MM.1S (cell line): ENCODE measurements around the gene SLC24A4.

Experiments used
- DNase-seq: peaks from one replicate; pipeline ENCODE4 v3.0.0-alpha.2; 2015
- H2AFZ ChIP-seq: fragments of 300-600 bp; sonication (generic); 2 replicates; pipeline ENCODE4 v1.6.0; 2016; ENCODE audit warnings: antibody characterized with exemption, low read length
- H3F3A ChIP-seq: fragments of 300-600 bp; sonication (generic); 2 replicates; pipeline ENCODE4 v1.6.1; 2016; ENCODE audit warnings: mild to moderate bottlenecking, antibody characterized with exemption, low read length, moderate library complexity, mixed read lengths; ENCODE audit not compliant: insufficient read depth
- H3K27ac ChIP-seq: fragments of 300-600 bp; sonication (generic); 2 replicates; pipeline ENCODE4 v1.5.1; 2016; ENCODE audit warnings: mild to moderate bottlenecking, low read length
- H3K27me3 ChIP-seq: fragments of 300-600 bp; sonication (generic); replicated peaks from 2 replicates; pipeline ENCODE4 v1.6.0; 2016; ENCODE audit warnings: low read length; ENCODE audit not compliant: insufficient read depth
- H3K36me3 ChIP-seq: fragments of 300-600 bp; sonication (generic); replicated peaks from 2 replicates; pipeline ENCODE4 v1.6.1; 2016; ENCODE audit warnings: mild to moderate bottlenecking, low read length, mixed read lengths; ENCODE audit not compliant: insufficient read depth
- H3K4me1 ChIP-seq: fragments of 300-600 bp; sonication (generic); 2 replicates; pipeline ENCODE4 v1.6.1; 2016; ENCODE audit warnings: low read length, mixed read lengths
- H3K4me2 ChIP-seq: fragments of 300-600 bp; sonication (generic); 2 replicates; pipeline ENCODE4 v1.6.0; 2016; ENCODE audit warnings: low read depth, low read length
- H3K4me3 ChIP-seq: fragments of 300-600 bp; sonication (generic); 2 replicates; pipeline ENCODE4 v1.5.1; 2016; ENCODE audit warnings: low read length, mixed read lengths
- H3K79me2 ChIP-seq: fragments of 300-600 bp; sonication (generic); 2 replicates; pipeline ENCODE4 v1.6.1; 2016; ENCODE audit warnings: mixed run types, low read length, mixed read lengths
- H3K9ac ChIP-seq: fragments of 300-600 bp; sonication (generic); 2 replicates; pipeline ENCODE4 v1.6.1; 2016; ENCODE audit warnings: low read length, mixed read lengths
- H3K9me2 ChIP-seq: fragments of 300-600 bp; sonication (generic); replicated peaks from 2 replicates; pipeline ENCODE4 v1.6.1; 2016; ENCODE audit warnings: mild to moderate bottlenecking, low read length, mixed read lengths; ENCODE audit not compliant: insufficient read depth
- H3K9me3 ChIP-seq: fragments of 300-600 bp; sonication (generic); replicated peaks from 2 replicates; pipeline ENCODE4 v1.6.1; 2016; ENCODE audit warnings: mild to moderate bottlenecking, low read length, mixed read lengths; ENCODE audit not compliant: insufficient read depth
- H4K20me1 ChIP-seq: fragments of 300-600 bp; sonication (generic); 2 replicates; pipeline ENCODE4 v1.6.1; 2016; ENCODE audit warnings: mild to moderate bottlenecking, low read length, moderate library complexity, mixed read lengths; ENCODE audit not compliant: insufficient read depth
- EZH2 ChIP-seq: fragments of 300-600 bp; sonication (generic); optimal IDR thresholded peaks from 2 replicates; pipeline ENCODE3; 2017; ENCODE audit warnings: low read depth, mild to moderate bottlenecking, antibody characterized with exemption, low read length, mixed read lengths
- EZH2phosphoT487 ChIP-seq: fragments of 300-600 bp; sonication (generic); IDR thresholded peaks from 2 replicates; pipeline ENCODE4 v1.6.1; 2018; ENCODE audit warnings: antibody characterized with exemption, low read length
- TF ChIP-seq, protein P1 (sequence below): fragments of 300-600 bp; sonication (generic); IDR thresholded peaks from 2 replicates; pipeline ENCODE4 v1.5.1; 2016; ENCODE audit warnings: antibody characterized with exemption, low read length, mixed read lengths

SLC24A4 gene

GRCh38 chr14:92495027-92495426 lies 172.1 kb downstream of the SLC24A4 start:
- no peak for DNase-seq
- H3K4me3 ChIP-seq: no peak overlapping the region
- H3K36me3 ChIP-seq: no peaks in the 10 kb centered on the region
- H3K27me3 ChIP-seq: no peaks in the 10 kb centered on the region
- no peaks in the 10 kb centered on the region for H3K9me3 ChIP-seq
- H3F3A ChIP-seq: no peaks in the 10 kb centered on the region
- H2AFZ ChIP-seq: no peak overlapping the region
- TF ChIP-seq, protein P1, sequence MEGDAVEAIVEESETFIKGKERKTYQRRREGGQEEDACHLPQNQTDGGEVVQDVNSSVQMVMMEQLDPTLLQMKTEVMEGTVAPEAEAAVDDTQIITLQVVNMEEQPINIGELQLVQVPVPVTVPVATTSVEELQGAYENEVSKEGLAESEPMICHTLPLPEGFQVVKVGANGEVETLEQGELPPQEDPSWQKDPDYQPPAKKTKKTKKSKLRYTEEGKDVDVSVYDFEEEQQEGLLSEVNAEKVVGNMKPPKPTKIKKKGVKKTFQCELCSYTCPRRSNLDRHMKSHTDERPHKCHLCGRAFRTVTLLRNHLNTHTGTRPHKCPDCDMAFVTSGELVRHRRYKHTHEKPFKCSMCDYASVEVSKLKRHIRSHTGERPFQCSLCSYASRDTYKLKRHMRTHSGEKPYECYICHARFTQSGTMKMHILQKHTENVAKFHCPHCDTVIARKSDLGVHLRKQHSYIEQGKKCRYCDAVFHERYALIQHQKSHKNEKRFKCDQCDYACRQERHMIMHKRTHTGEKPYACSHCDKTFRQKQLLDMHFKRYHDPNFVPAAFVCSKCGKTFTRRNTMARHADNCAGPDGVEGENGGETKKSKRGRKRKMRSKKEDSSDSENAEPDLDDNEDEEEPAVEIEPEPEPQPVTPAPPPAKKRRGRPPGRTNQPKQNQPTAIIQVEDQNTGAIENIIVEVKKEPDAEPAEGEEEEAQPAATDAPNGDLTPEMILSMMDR: no peak
- TF ChIP-seq EZH2phosphoT487: no peak
- TF ChIP-seq EZH2: no peak
- no peak overlapping the region for H3K4me2 ChIP-seq
- H3K4me1 ChIP-seq: 0 out of 2 replicates have a peak, but pooled peaks cover 6% of the 10 kb centered on the region
- no peaks in the 10 kb centered on the region for H3K79me2 ChIP-seq
- no peaks in the 10 kb centered on the region for H3K9me2 ChIP-seq
- H3K27ac ChIP-seq: no peak overlapping the region
- no peak overlapping the region for H3K9ac ChIP-seq
- no peaks in the 10 kb centered on the region for H4K20me1 ChIP-seq

- no peaks in the 10 kb centered on the region for H3K9me3 ChIP-seq
- no peak overlapping the region for H3K4me3 ChIP-seq
- no peak overlapping the region for H3K4me2 ChIP-seq
- H3K36me3 ChIP-seq: no peaks in the 10 kb centered on the region
- 0 out of 2 replicates have a peak, but pooled peaks cover 6% of the 10 kb centered on the region for H3K4me1 ChIP-seq
- DNase-seq: no peak
- H3K27ac ChIP-seq: no peak overlapping the region
- TF ChIP-seq EZH2 (no peak), EZH2phosphoT487 (no peak)
- TF ChIP-seq, protein P1: no peak
- no peaks in the 10 kb centered on the region for H4K20me1 ChIP-seq
- H3K9me2 ChIP-seq: no peaks in the 10 kb centered on the region
- H3K27me3 ChIP-seq: no peaks in the 10 kb centered on the region
- H2AFZ ChIP-seq: no peak overlapping the region
- no peaks in the 10 kb centered on the region for H3F3A ChIP-seq
- no peaks in the 10 kb centered on the region for H3K79me2 ChIP-seq
- no peak overlapping the region for H3K9ac ChIP-seq
Observed at GRCh38 chr14:92496191-92496857, 173.4 kb downstream of the SLC24A4 start.

DNA sequence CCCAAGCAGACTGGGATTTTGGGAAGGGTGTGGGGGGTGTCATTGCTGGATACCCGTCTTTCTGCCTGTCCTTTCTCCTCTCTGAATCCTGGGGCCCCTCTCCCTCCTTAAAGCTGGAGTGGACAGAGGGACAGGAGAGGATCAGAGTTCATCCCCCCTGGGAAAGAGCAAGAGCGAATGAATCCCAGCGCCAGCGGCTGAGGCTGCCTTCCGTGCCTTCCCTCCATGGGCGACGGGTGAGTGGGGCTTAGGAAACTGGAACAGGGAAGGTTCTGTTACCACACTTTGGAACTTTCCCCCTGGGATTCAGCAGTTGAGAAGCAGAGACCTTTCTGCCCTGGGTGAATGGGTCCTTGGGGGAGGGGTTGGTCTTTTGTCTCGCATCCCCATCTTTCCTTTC lies 174.4 kb downstream of the SLC24A4 start:
- Histone ChIP-seq H3K9ac (no peak overlapping the region), H3K27ac (no peak overlapping the region), H2AFZ (no peak overlapping the region), H3K4me1 (0 out of 2 replicates have a peak, but pooled peaks cover 6% of the 10 kb centered on the region), H3K9me2 (no peaks in the 10 kb centered on the region), H3K36me3 (no peaks in the 10 kb centered on the region), H3K9me3 (no peaks in the 10 kb centered on the region), H3F3A (no peaks in the 10 kb centered on the region), H3K79me2 (no peaks in the 10 kb centered on the region), H3K4me2 (no peak overlapping the region), H3K27me3 (no peaks in the 10 kb centered on the region), H4K20me1 (no peaks in the 10 kb centered on the region), H3K4me3 (no peak overlapping the region)
- DNase-seq: no peak
- TF ChIP-seq EZH2phosphoT487: no peak
- TF ChIP-seq, protein P1: no peak
- no peak for TF ChIP-seq EZH2
